GM18867 (cell line): Measurements from ENCODE around the gene PARK7.

Source experiments
- ATAC-seq: cut with Tn5 transposase; IDR thresholded peaks from one replicate; pipeline ENCODE4 v1.9.1; 2021; ENCODE audit warnings: mild to moderate bottlenecking, moderate library complexity; ENCODE audit not compliant: unreplicated experiment

The PARK7 gene

GRCh38 chr1:8021676-8022266 is 60.3 kb downstream of the PARK7 start:
- no peak for ATAC-seq

- ATAC-seq, result no peak
These were observed 61.1 kb downstream of the PARK7 start for GRCh38 chr1:8022395-8023286.

GRCh38 chr1:8023287-8023994 is 61.9 kb downstream of the PARK7 start:
- no peak for ATAC-seq

GRCh38 chr1:8023995-8024313 is 62.4 kb downstream of the PARK7 start:
- ATAC-seq, result no peak

GRCh38 chr1:8024329-8024728 is 62.8 kb downstream of the PARK7 start:
- ATAC-seq, result no peak

- ATAC-seq, result no peak
These were observed 63.7 kb downstream of the PARK7 start for GRCh38 chr1:8025061-8025670.

GRCh38 chr1:8025671-8026144 is 64.2 kb downstream of the PARK7 start:
- ATAC-seq, result peak; percentile 39

GRCh38 chr1:8026153-8026975 is 64.9 kb downstream of the PARK7 start, which contains the start of gene ERRFI1:
Gene ERRFI1, minus strand, starts transcription at chr1:8026309. Its CDS starts 10,690 bp downstream, at chr1:8015619.
- peak; percentile 89 for ATAC-seq

- ATAC-seq, result no peak
These were observed 65.7 kb downstream of the PARK7 start for GRCh38 chr1:8026976-8027747.

- ATAC-seq, result no peak
These were observed 66.4 kb downstream of the PARK7 start for GRCh38 chr1:8027748-8028570.

GRCh38 chr1:8028571-8028910 is 67.0 kb downstream of the PARK7 start:
- ATAC-seq, result no peak

- no peak for ATAC-seq
These were observed 69.8 kb downstream of the PARK7 start for GRCh38 chr1:8031176-8031785.

- no peak for ATAC-seq
These were observed 70.9 kb downstream of the PARK7 start for GRCh38 chr1:8032366-8032910.

GRCh38 chr1:8033322-8033721 is 71.8 kb downstream of the PARK7 start:
- no peak for ATAC-seq
